Measurements from ENCODE around the gene SMIM36. TPM values are rescaled to one million over a fixed set of nuclear protein-coding genes. Genes with fewer than 3 reads are reported as not detected.
A peak's percentile ranks its signal among the peaks of the same experiment; 100 is the strongest.
"Not testable (repeated sequence)": the region's sequence is repeated elsewhere in the genome, so short reads cannot be mapped to it uniquely, and the experiment has no call there.

The SMIM36 gene
- total RNA-seq, 8 experiments from 2014 or later: 0.09 to 0.85 (median 0.21) TPM; not detected in 5

DNA sequence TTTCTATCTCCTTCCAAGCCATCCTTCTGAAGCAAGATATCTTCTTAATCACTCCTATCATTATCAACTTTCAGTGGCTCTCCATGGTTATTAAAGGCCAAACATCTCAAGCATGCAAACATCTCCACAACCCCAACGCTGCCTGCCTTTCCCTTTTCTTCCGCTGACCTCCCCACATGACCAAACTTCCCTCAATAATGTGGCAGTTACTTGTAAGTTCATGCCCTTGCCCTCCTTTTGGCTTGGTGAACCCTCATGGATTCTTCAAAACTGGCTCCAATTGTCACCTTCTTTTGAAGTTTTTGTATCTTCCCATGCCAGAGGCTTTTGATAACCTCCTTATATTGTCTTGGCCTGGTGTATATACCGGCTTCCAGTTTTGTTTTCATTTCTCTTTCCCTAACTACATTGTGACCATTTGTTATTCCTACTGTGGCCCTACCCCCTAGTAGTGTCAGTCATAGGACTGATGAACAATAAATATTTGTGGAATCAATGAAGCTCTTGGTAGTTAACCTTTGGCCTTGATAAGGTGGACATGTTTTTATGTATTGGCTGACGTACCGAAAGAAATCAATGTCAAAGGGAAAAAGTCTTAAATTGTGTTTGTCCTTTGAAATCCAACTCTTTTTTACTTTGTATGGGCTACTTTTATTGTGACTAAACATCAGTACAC, 19.9 kb upstream of the SMIM36 start:
- H3K27ac ChIP-seq: no peak overlapping the region
- H3K4me1 ChIP-seq (replicated peaks in 1 of 2): peaks cover 0 to 2% of the 10 kb centered on the region in 2 donors
- ATAC-seq (replicated peaks in 6 of 8): no peak
- WGBS, 10 experiments: 33 to 100% (median 83%) methylated on average over 1 to 5 of the region's 5 CpGs; no CpG with 5 or more reads in 1 of the 10 experiments
- in situ Hi-C loops (cut with MboI; ENCODE audit: low pct_unique_long_range_greater_than_20kb in 2 of 9, low sequenced_read_pairs in 9 of 9, unreplicated experiment in 9 of 9): loop anchor here in 4 of 9 experiments (25.0 kb wide), 3 partner anchors 181 to 1181 kb away; partner anchors contain the start of genes PCTP (in 2 of the 4) and TMEM100 (in 2 of the 4)
- no peak overlapping the region for H3K4me3 ChIP-seq

DNA sequence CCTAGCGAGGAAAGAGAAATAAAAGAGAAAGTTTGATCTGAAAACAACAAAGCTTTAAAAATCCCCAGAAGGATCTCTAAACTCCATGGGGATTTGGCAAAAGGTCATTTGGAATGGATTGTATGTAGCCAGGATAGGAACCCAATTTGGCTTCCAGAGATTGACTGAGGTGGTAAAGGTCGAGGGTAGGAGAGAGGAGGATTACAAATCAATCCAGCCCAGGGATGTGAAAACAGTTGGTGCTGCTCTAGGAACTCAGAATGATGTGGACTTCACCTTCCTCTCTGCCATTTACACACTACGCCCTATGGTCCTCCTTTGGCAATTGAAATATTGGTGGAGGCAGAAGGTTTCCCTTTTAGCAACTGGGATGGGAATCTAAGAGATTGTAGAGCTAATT, 18.8 kb upstream of the SMIM36 start:
- in situ Hi-C loops (cut with MboI; ENCODE audit: low pct_unique_long_range_greater_than_20kb in 2 of 9, low sequenced_read_pairs in 9 of 9, unreplicated experiment in 9 of 9): loop anchor here in 4 of 9 experiments (25.0 kb wide), 3 partner anchors 182 to 1182 kb away; partner anchors contain the start of genes PCTP (in 2 of the 4) and TMEM100 (in 2 of the 4)
- 31 to 100% (median 90%) methylated on average over 2 to 3 of the region's 3 CpGs; no CpG with 5 or more reads in 3 of the 10 experiments for WGBS, 10 experiments
- no peak overlapping the region for H3K27ac ChIP-seq
- ATAC-seq (replicated peaks in 6 of 8): no peak
- no peak overlapping the region for H3K4me3 ChIP-seq
- H3K4me1 ChIP-seq (replicated peaks in 1 of 2): peaks cover 0 to 2% of the 10 kb centered on the region in 2 donors

DNA sequence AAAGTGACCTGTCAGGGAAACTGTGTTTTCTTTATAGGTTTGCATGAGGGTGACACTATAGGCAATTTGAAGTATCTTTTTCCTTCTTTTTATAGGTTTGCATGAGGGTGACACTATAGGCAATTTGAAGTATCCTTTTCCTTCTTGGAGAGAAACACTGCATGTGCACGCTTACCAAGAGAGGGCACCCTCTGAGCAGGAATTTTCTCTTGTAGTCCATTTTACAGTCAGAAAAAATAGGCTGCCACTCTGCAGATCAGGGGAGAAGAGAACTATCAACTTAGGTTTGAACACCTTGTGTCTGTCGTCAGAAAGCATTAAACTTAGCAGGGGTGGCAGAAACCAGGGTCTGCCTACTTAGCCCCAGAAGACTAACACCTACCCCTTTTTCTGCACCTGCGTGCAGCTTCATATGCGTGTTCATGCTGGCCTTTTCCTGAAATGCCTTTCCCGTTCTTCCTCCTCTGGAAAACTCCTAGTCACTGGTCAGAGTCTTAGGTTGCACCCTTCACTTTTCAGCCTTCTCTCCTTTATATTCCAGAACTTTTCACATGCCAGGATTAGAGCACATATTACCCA, 16.4 kb upstream of the SMIM36 start:
- Histone ChIP-seq H3K4me3 (no peak overlapping the region), H3K4me1 (replicated peaks in 1 of 2) (peaks cover 0 to 2% of the 10 kb centered on the region in 2 donors), H3K27ac (no peak overlapping the region)
- in situ Hi-C loops (cut with MboI; ENCODE audit: low pct_unique_long_range_greater_than_20kb in 2 of 9, low sequenced_read_pairs in 9 of 9, unreplicated experiment in 9 of 9): loop anchor here in 8 of 9 experiments (5.0 to 25.0 kb wide), 7 partner anchors 77 to 1185 kb away; partner anchors contain the start of genes PCTP (in 2 of the 8) and TMEM100 (in 2 of the 8)
- WGBS, 10 experiments: 7 to 76% (median 61%) methylated on average over 1 to 5 of the region's 5 CpGs; no CpG with 5 or more reads in 2 of the 10 experiments
- peak; percentile 51 to 84 (median 68) for ATAC-seq (replicated peaks in 6 of 8)

DNA sequence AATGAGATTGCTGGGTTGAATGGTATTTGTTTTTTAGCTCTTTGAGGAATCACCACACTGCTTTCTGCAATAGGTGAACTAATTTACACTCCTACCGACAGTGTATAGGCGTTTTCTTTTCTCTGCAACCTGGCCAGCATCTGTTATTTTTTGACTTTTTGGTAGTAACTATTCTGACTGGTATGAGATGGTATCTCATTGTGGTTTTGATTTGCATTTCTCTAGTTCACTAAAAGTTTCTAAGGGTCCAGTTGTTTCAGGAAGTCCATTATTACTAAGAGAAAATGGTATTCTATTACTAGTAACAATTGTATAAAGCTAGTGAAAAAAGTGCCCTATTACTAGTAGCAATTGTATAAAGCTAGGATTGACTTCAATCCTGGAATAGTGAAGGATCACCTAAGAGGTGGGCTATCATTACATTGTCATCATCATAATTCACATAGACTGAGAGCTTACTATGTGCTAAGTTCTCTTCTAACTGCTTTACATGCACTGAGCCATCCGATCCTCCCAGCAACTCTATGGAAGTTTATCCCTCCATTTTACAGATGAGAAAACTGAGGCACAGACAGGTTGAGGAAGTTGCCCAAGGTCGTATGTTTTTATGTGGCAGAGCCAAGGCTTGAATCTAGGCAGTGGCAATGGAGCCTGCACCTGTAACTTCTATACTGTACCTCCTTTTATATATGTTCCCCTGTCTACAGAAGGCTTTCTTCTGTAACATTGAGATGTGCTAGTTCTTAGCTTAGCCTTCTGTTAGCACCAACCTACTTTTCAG, 13.4 kb upstream of the SMIM36 start:
- Histone ChIP-seq H3K4me1 (replicated peaks in 1 of 2) (no peaks in the 10 kb centered on the region), H3K4me3 (no peak overlapping the region), H3K27ac (no peak overlapping the region)
- in situ Hi-C loops (cut with MboI; ENCODE audit: low pct_unique_long_range_greater_than_20kb in 2 of 9, low sequenced_read_pairs in 9 of 9, unreplicated experiment in 9 of 9): loop anchor here in 8 of 9 experiments (5.0 to 25.0 kb wide), 10 partner anchors 80 to 1188 kb away; partner anchors contain the start of genes PCTP (in 2 of the 8) and TMEM100 (in 2 of the 8)
- peak in 2 of 8 experiments; percentile 9 to 30 for ATAC-seq (replicated peaks in 6 of 8)
- 7 to 89% (median 66%) methylated on average over 2 to 4 of the region's 4 CpGs; no CpG with 5 or more reads in 2 of the 10 experiments for WGBS, 10 experiments

DNA sequence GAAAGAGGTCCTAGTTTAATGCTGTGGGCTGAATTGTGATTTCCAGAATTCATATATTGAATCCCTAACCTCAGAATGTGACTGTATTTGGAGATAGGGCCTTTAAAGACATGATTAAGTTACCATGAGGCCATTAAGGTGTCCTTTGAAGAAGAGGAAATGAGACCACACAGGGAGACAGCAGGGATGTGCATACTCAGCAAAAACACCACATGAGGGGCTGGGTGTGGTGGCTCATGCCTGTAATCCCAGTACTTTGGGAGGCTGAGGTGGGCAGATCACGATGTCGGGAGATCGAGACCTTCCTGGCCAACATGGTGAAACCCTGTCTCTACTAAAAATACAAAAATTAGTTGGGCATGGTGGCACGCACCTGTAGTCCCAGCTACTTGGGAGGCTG, 11.8 kb upstream of the SMIM36 start:
- WGBS, 10 experiments: 83 to 100% (median 93%) methylated on average over 1 to 3 of the region's 4 CpGs; no CpG with 5 or more reads in 4 of the 10 experiments
- not testable (repeated sequence) for H3K4me3 ChIP-seq; ATAC-seq (replicated peaks in 6 of 8); H3K27ac ChIP-seq; H3K4me1 ChIP-seq (replicated peaks in 1 of 2)
- in situ Hi-C loops (cut with MboI; ENCODE audit: low pct_unique_long_range_greater_than_20kb in 2 of 9, low sequenced_read_pairs in 9 of 9, unreplicated experiment in 9 of 9): loop anchor here in 4 of 9 experiments (10.0 to 25.0 kb wide), 6 partner anchors 82 to 536 kb away; no protein-coding TSS in a partner anchor

DNA sequence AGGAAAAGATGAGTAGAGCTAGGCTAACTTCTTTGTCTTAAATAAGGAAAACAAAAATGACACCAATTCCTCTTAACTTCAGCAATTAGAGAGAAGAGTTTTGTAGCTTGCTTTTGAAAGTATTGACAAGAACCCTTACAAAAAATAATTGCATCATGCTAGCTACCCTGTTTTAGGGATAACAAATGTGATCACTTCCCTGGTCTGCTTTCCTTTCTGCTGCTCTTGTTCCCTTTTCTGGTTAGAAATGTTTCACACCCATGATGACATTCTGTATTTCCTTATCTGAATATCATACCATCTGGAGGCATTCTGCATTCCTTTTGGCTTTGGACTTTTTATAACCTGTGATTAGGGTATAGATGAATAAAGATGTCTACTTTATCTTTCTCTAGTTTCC, 9.9 kb upstream of the SMIM36 start:
- no peaks in the 10 kb centered on the region for H3K4me1 ChIP-seq (replicated peaks in 1 of 2)
- ATAC-seq (replicated peaks in 6 of 8): no peak
- in situ Hi-C loops (cut with MboI; ENCODE audit: low pct_unique_long_range_greater_than_20kb in 2 of 9, low sequenced_read_pairs in 9 of 9, unreplicated experiment in 9 of 9): loop anchor here in 4 of 9 experiments (10.0 to 25.0 kb wide), 6 partner anchors 84 to 534 kb away; no protein-coding TSS in a partner anchor
- H3K4me3 ChIP-seq: no peak overlapping the region
- H3K27ac ChIP-seq: no peak overlapping the region

DNA sequence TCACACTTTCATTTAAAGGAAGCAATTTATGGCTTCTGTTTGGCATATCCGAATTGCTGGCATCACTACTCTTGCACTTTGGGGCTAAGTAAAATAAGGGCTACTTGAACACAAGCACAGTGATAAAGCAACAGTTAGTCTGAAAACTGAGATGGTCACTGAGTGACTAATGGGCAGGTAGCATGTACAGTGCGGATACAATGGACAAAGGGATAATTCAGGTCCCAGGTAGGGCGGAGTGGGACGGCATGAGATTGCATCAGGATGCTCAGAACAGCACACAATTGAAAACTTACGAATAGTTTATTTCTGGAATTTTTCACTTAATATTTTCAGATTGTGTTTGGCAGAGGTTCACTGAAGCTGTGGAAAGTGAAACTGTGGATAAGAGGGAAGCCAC, 9.2 kb upstream of the SMIM36 start:
- H3K4me3 ChIP-seq: no peak overlapping the region
- no peak overlapping the region for H3K27ac ChIP-seq
- in situ Hi-C loops (cut with MboI; ENCODE audit: low pct_unique_long_range_greater_than_20kb in 2 of 9, low sequenced_read_pairs in 9 of 9, unreplicated experiment in 9 of 9): loop anchor here in 4 of 9 experiments (10.0 to 25.0 kb wide), 6 partner anchors 84 to 533 kb away; no protein-coding TSS in a partner anchor
- 61 to 93% (median 75%) methylated on average over 1 to 5 of the region's 5 CpGs; no CpG with 5 or more reads in 2 of the 10 experiments for WGBS, 10 experiments
- ATAC-seq (replicated peaks in 6 of 8): no peak
- no peaks in the 10 kb centered on the region for H3K4me1 ChIP-seq (replicated peaks in 1 of 2)

DNA sequence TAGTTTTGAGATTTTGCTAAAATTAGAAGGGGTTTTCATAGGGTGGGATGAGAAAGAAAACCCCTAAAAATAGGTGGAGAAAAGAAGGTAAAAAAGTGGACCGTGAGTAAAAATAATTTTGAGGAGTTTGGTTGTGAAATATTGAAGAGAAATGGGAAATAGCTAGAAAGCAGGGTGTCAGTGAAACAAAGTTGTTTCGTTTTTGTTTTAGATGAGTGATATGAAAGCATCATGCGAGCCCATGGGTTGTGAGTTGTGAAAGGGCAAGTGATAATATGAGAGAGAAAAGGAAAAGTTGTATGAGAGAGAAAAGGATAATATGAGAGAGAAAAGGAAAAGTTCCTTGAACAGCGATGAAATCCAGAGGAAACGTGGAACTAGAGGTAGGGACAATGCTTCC, 7.3 kb upstream of the SMIM36 start:
- in situ Hi-C loops (cut with MboI; ENCODE audit: low pct_unique_long_range_greater_than_20kb in 2 of 9, low sequenced_read_pairs in 9 of 9, unreplicated experiment in 9 of 9): loop anchor here in 6 of 9 experiments (10.0 to 25.0 kb wide), 4 partner anchors 156 to 531 kb away; no protein-coding TSS in a partner anchor
- WGBS, 10 experiments: 42 to 92% (median 79%) methylated on average over 4 to 5 of the region's 5 CpGs
- Histone ChIP-seq H3K4me1 (replicated peaks in 1 of 2) (no peaks in the 10 kb centered on the region), H3K4me3 (no peak overlapping the region), H3K27ac (no peak overlapping the region)
- ATAC-seq (replicated peaks in 6 of 8): no peak

DNA sequence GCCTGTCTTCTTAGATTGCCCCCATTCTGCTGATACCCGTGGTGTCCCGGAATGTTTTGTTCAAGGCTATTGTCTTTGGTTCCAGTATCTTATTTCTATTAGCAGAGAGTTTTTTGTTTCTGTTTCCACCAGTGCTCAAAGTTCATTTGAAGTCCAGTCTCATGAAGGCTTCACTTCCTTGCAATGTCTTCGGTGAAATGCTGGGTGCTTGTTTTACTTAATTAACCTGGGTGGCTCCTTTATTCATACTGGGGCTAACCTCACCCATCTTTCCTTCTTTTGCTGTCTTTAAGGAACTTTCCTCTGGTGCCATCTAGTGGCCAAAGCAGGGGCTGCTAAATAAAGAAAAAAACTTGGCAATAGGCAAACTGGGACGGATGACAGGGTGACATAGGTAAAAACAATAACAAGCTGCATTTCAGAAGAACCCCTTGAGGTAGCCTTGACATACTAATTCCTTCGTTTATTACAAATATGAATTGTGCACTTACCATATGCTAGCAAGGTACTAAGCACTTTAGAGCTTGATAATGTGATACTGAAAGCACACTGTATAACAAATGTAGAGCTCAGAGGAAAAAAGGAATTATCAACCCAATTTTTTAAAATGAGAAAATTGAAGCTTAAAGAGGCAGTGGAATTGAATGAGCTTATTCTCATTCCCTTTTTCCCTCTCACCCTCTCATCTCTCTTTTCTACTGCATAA, 2.8 kb upstream of the SMIM36 start:
- no peaks in the 10 kb centered on the region for H3K4me1 ChIP-seq (replicated peaks in 1 of 2)
- H3K4me3 ChIP-seq: no peak overlapping the region
- in situ Hi-C loops (cut with MboI; ENCODE audit: low pct_unique_long_range_greater_than_20kb in 2 of 9, low sequenced_read_pairs in 9 of 9, unreplicated experiment in 9 of 9): loop anchor here in 6 of 9 experiments (10.0 to 25.0 kb wide), 4 partner anchors 152 to 527 kb away; no protein-coding TSS in a partner anchor
- WGBS, 10 experiments: 0 to 62% (median 9%) methylated on average over 1 to 5 of the region's 5 CpGs
- H3K27ac ChIP-seq: no peak overlapping the region
- peak; percentile 33 to 90 (median 50) for ATAC-seq (replicated peaks in 6 of 8)

DNA sequence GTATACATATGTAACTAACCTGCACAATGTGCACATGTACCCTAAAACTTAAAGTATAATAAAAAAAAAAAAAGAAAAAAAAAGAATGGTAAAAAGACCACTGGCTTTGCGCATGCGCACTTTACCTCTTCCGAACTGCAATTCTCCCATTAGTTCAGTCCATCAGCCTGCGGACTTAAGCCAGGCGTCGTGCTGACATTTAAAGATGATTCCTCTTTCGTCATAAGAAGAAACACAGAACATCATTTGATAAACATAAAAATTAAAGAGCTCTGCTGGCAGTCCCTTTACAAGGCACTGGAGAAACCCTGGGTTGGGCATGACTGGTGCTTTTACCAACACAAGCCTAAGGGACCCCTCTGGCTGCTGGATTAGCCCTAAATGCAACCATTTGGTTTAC, 3.6 kb downstream of the SMIM36 start:
- ATAC-seq (replicated peaks in 6 of 8); H3K4me1 ChIP-seq (replicated peaks in 1 of 2); H3K27ac ChIP-seq; H3K4me3 ChIP-seq: not testable (repeated sequence)
- WGBS, 10 experiments: 30 to 100% (median 88%) methylated on average over 1 to 5 of the region's 7 CpGs; no CpG with 5 or more reads in 4 of the 10 experiments
- in situ Hi-C loops (cut with MboI; ENCODE audit: low pct_unique_long_range_greater_than_20kb in 2 of 9, low sequenced_read_pairs in 9 of 9, unreplicated experiment in 9 of 9): loop anchor here in 3 of 9 experiments (25.0 kb wide), 3 partner anchors 145 to 520 kb away; no protein-coding TSS in a partner anchor

DNA sequence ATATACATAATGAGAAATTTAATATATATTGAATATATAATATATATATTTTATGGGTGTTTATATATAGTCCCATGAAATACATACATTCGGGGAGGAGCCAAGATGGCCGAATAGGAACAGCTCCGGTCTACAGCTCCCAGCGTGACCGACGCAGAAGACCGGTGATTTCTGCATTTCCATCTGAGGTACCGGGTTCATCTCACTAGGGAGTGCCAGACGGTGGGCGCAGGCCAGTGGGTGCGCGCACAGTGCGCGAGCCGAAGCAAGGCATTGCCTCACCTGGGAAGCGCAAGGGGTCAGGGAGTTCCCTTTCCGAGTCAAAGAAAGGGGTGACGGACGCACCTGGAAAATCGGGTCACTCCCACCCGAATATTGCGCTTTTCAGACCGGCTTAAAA, 9.6 kb downstream of the SMIM36 start:
- in situ Hi-C loops (cut with MboI; ENCODE audit: low pct_unique_long_range_greater_than_20kb in 2 of 9, low sequenced_read_pairs in 9 of 9, unreplicated experiment in 9 of 9): loop anchor here in 3 of 9 experiments (25.0 kb wide), 3 partner anchors 139 to 514 kb away; no protein-coding TSS in a partner anchor
- ATAC-seq (replicated peaks in 6 of 8); H3K4me3 ChIP-seq; H3K27ac ChIP-seq; H3K4me1 ChIP-seq (replicated peaks in 1 of 2): not testable (repeated sequence)
- WGBS, 10 experiments: 80 to 100% methylated on average over 1 to 2 of the region's 23 CpGs; no CpG with 5 or more reads in 8 of the 10 experiments

DNA sequence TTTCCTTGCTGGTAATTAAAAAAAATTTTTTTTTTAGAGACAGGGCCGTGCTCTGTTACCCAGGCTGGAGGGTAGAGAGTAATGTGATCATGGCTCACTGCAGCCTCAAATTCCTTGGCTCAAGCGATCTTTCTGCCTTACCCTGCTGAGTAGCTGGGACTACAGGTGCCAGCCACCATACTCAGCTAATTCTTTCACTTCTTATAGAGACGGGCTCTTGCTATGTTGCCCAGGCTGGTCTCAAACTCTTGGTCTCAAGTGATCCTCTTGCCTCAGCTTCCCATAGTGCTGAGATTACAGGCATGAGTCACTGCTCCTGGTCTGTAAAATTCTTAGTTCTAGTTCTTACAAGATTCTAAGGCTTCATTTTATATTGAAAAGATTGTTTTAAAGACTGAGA, 11.1 kb downstream of the SMIM36 start:
- in situ Hi-C loops (cut with MboI; ENCODE audit: low pct_unique_long_range_greater_than_20kb in 2 of 9, low sequenced_read_pairs in 9 of 9, unreplicated experiment in 9 of 9): loop anchor here in 3 of 9 experiments (25.0 kb wide), 3 partner anchors 138 to 513 kb away; no protein-coding TSS in a partner anchor
- ATAC-seq (replicated peaks in 6 of 8): no peak
- no peak overlapping the region for H3K27ac ChIP-seq
- H3K4me3 ChIP-seq: no peak overlapping the region
- 0 to 100% (median 63%) methylated on average over 1 to 3 of the region's 3 CpGs; no CpG with 5 or more reads in 2 of the 10 experiments for WGBS, 10 experiments
- peaks cover 0 to 3% of the 10 kb centered on the region in 2 donors for H3K4me1 ChIP-seq (replicated peaks in 1 of 2)
